Psoas muscle (tissue), 8 donors: Measurements from ENCODE around the gene C5orf15. TPM values are rescaled to one million over a fixed set of nuclear protein-coding genes. Genes with fewer than 3 reads are reported as not detected.
A peak's percentile ranks its signal among the peaks of the same experiment; 100 is the strongest.
"Not testable (repeated sequence)": the region's sequence is repeated elsewhere in the genome, so short reads cannot be mapped to it uniquely, and the experiment has no call there.

ENCODE experiments used
- ATAC-seq, 4 donors: fragments of 200-7000 bp; cut with Tn5 transposase; one replicate each; pipeline ENCODE4 v1.9.1; 2020; ENCODE audit warnings: moderate library complexity in 3 of 4, mild to moderate bottlenecking in 2 of 4
- DNase-seq, 2 donors: peaks; one replicate each; pipeline ENCODE4 v3.0.0-alpha.2; 2020
- H3K27ac ChIP-seq: fragments of 200-600 bp; one replicate; pipeline ENCODE4 v1.8.0; 2022
- H3K27me3 ChIP-seq, 3 donors: fragments of 200-600 bp in 1 of 3; one replicate each; pipeline versions ENCODE4 v1.6.1 to v1.8.0; 2013 to 2022; ENCODE audit warnings: low read length in 2 of 3, mild to moderate bottlenecking in 2 of 3, moderate library complexity in 1 of 3; ENCODE audit not compliant: insufficient read depth in 3 of 3
- H3K36me3 ChIP-seq, 2 donors: fragments of 200-600 bp in 1 of 2; one replicate each; pipeline versions ENCODE4 v1.6.1 to v1.8.0; 2013 to 2022; ENCODE audit warnings: low read depth in 1 of 2, mild to moderate bottlenecking in 1 of 2, moderate library complexity in 1 of 2; ENCODE audit not compliant: insufficient read depth in 1 of 2
- H3K4me1 ChIP-seq: fragments of 200-600 bp; one replicate; pipeline ENCODE4 v1.8.0; 2022
- H3K4me3 ChIP-seq: fragments of 200-600 bp; one replicate; pipeline ENCODE4 v1.8.0; 2022; ENCODE audit warnings: mild to moderate bottlenecking
- H3K9me3 ChIP-seq: fragments of 200-600 bp; one replicate; pipeline ENCODE4 v1.8.0; 2022
- CTCF ChIP-seq: fragments of 200-600 bp; IDR thresholded peaks from one replicate; pipeline ENCODE4 v1.8.0; 2022; ENCODE audit warnings: antibody characterized with exemption
- WGBS, 3 donors: extraction: QIAGEN DNeasy Blood & Tissue Kit; methylation state at CpG; one replicate each; pipeline versions ENCODE4 v1.1.6 to v1.1.7; 2013; 5-methylcytosine and 5-hydroxymethylcytosine counted together
- intact Hi-C, 2 donors: fragments of 100-400 bp; cut with DNase I; formaldehyde crosslinking; loops; one replicate each; pipeline versions ENCODE4 v1.11.0 to v1.14.2; 2022
- polyA plus RNA-seq, 3 donors: library from polyadenylated mRNA; stranded (reverse); fragments of 200-250 nt; gene quantifications; one replicate each; pipeline ENCODE4 v1.2.3, GENCODE V29; 2013
- total RNA-seq, 4 donors: library from RNA; stranded (reverse); fragmentation: NEBNext Ultra II Directional in 2 of 4; extraction: Animal tissue kit (Norgen Biotek cat#: 25700) in 2 of 4; gene quantifications; one replicate each; pipeline versions ENCODE4 v1.2.1 to v1.2.4, GENCODE V29; 2021 to 2023
- donor health status: healthy with polysubstance abuse.
- donor health status: DM: no; HTN: no; CAD: no; lungs with moderate emphysema.
- donor health status: Bipolar disorder and iron deficiency.
- donor health status: healthy.
- donor health status: DM: yes; HTN: yes; CAD: no.
- donor health status: DM: no; HTN: no; CAD: no.
- donor health status: DM: no; HTN: no; CAD: no.
- donor health status: DM: yes; HTN: yes; CAD: no.

Gene C5orf15
- total and polyA plus RNA-seq, 7 donors: 12.7 to 29.8 (median 13.9) TPM

DNA sequence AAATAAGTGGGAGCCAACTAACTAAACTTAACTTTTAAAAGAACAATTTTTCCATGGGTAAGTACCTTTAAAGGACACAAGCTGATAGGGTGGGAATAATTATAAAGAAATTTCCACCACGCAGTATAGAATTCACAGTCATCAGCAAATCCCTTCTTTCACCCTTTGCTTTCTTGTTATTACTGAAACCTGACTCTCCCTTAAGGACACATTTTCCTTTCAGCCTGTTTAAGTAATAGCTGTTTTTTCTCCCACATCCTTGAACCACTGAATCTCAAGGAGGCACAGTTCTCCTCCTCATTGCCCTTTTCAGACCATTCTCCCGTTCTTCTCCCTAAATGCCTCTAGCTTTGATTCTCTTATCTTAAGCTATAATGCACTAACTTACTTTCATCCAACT is 6.3 kb downstream of the C5orf15 start:
- intact Hi-C loops: no loop called here
- no peak for DNase-seq

GRCh38 chr5:133959643-133960042 is 8.8 kb downstream of the C5orf15 start:
- no peaks in the 10 kb centered on the region for H3K27me3 ChIP-seq
- intact Hi-C loops: no loop called here
- WGBS, 3 donors: 88 to 90% (median 89%) methylated on average over 11 of the region's 11 CpGs
- no peak overlapping the region for H3K27ac ChIP-seq
- DNase-seq: no peak
- H3K36me3 ChIP-seq: peaks cover 5 to 51% of the 10 kb centered on the region in 2 donors
- peaks cover 7% of the 10 kb centered on the region for H3K9me3 ChIP-seq
- H3K4me3 ChIP-seq: no peak overlapping the region
- no peak for ATAC-seq
- peaks cover 4% of the 10 kb centered on the region for H3K4me1 ChIP-seq
- no peak for TF ChIP-seq CTCF

More for the DNA sequence above, 6.3 kb downstream of the C5orf15 start:
- WGBS, 3 donors: 61 to 75% (median 69%) methylated on average over 2 of the region's 2 CpGs
- no peak overlapping the region for H3K27ac ChIP-seq
- peaks cover 7% of the 10 kb centered on the region for H3K9me3 ChIP-seq
- peaks cover 15% of the 10 kb centered on the region for H3K4me1 ChIP-seq
- no peaks in the 10 kb centered on the region for H3K27me3 ChIP-seq
- no peak for TF ChIP-seq CTCF
- H3K4me3 ChIP-seq: no peak overlapping the region
- peaks cover 5 to 29% of the 10 kb centered on the region in 2 donors for H3K36me3 ChIP-seq
- ATAC-seq: peak in 1 of 4 donors; percentile 20

- no peak for TF ChIP-seq CTCF
- Histone ChIP-seq H3K36me3 (peaks cover 5 to 51% of the 10 kb centered on the region in 2 donors), H3K27ac (no peak overlapping the region), H3K4me1 (peaks cover 11% of the 10 kb centered on the region), H3K4me3 (no peak overlapping the region), H3K27me3 (no peaks in the 10 kb centered on the region), H3K9me3 (no peaks in the 10 kb centered on the region)
- DNase-seq: no peak
- ATAC-seq: no peak
- 82 to 86% (median 83%) methylated on average over 1 of the region's 1 CpG for WGBS, 3 donors
- intact Hi-C loops: no loop called here
These were observed 10.8 kb downstream of the C5orf15 start for GRCh38 chr5:133957591-133957990.

GRCh38 chr5:133957080-133957479 is 11.3 kb downstream of the C5orf15 start:
- TF ChIP-seq CTCF: no peak
- 77 to 96% (median 82%) methylated on average over 4 of the region's 4 CpGs for WGBS, 3 donors
- no peak for DNase-seq
- Histone ChIP-seq H3K36me3 (peaks cover 5 to 51% of the 10 kb centered on the region in 2 donors), H3K27ac (peak overlapping the region; percentile 12), H3K4me1 (peaks cover 12% of the 10 kb centered on the region), H3K4me3 (no peak overlapping the region), H3K27me3 (no peaks in the 10 kb centered on the region), H3K9me3 (no peaks in the 10 kb centered on the region)
- no peak for ATAC-seq
- intact Hi-C loops: no loop called here

GRCh38 chr5:133956196-133956595 is 12.2 kb downstream of the C5orf15 start:
- 96 to 100% (median 98%) methylated on average over 1 of the region's 1 CpG for WGBS, 3 donors
- H3K4me1 ChIP-seq: peaks cover 15% of the 10 kb centered on the region
- intact Hi-C loops, H3K27me3 ChIP-seq, H3K9me3 ChIP-seq, ATAC-seq, H3K27ac ChIP-seq, H3K4me3 ChIP-seq, DNase-seq: not testable (repeated sequence)
- peaks cover 5 to 51% of the 10 kb centered on the region in 2 donors for H3K36me3 ChIP-seq
